Parathyroid adenoma (tissue), 2 donors: ENCODE data around the gene SETD5.

Experiments used
- H2AFZ ChIP-seq: fragments of 300-600 bp; sonication (generic); one replicate; pipeline ENCODE4 v1.7.0; 2017; ENCODE audit warnings: antibody characterized with exemption, mild to moderate bottlenecking
- H3K27ac ChIP-seq: fragments of 300-600 bp; sonication (generic); one replicate; pipeline ENCODE4 v1.7.0; 2017
- H3K27me3 ChIP-seq: fragments of 300-600 bp; sonication (generic); one replicate; pipeline ENCODE4 v1.7.0; 2017; ENCODE audit warnings: low read length; ENCODE audit not compliant: control insufficient read depth, insufficient read depth
- H3K36me3 ChIP-seq: fragments of 300-600 bp; sonication (generic); one replicate; pipeline ENCODE4 v1.7.0; 2017; ENCODE audit warnings: low read length; ENCODE audit not compliant: control insufficient read depth, insufficient read depth
- H3K4me1 ChIP-seq: fragments of 300-600 bp; sonication (generic); one replicate; pipeline ENCODE4 v1.7.0; 2017; ENCODE audit warnings: control low read depth
- H3K4me2 ChIP-seq: fragments of 300-600 bp; sonication (generic); one replicate; pipeline ENCODE4 v1.7.0; 2017; ENCODE audit warnings: low read length
- H3K4me3 ChIP-seq: fragments of 300-600 bp; sonication (generic); one replicate; pipeline ENCODE4 v1.7.0; 2017; ENCODE audit warnings: low read depth, low read length
- H3K79me2 ChIP-seq: fragments of 300-600 bp; sonication (generic); one replicate; pipeline ENCODE4 v1.7.0; 2017; ENCODE audit warnings: control low read depth
- H3K9ac ChIP-seq: fragments of 300-600 bp; sonication (generic); one replicate; pipeline ENCODE4 v1.7.0; 2017; ENCODE audit warnings: mild to moderate bottlenecking
- H3K9me3 ChIP-seq: fragments of 300-600 bp; sonication (generic); one replicate; pipeline ENCODE4 v1.7.0; 2017; ENCODE audit warnings: low read length; ENCODE audit not compliant: control insufficient read depth
- CTCF ChIP-seq: fragments of 300-600 bp; sonication (generic); IDR thresholded peaks from one replicate; pipeline ENCODE4 v1.7.0; 2017; ENCODE audit warnings: antibody characterized with exemption, mild to moderate bottlenecking
- donor health status: primary hyperparathyroidism.

Gene SETD5

GRCh38 chr3:9352917-9353752 lies 44.3 kb upstream of the SETD5 start:
- peaks cover 3% of the 10 kb centered on the region for H3K4me1 ChIP-seq
- H3K9ac ChIP-seq, result no peak overlapping the region
- H3K4me3 ChIP-seq, result no peak overlapping the region
- TF ChIP-seq CTCF, result peak; percentile 94
- H3K9me3 ChIP-seq, result no peaks in the 10 kb centered on the region
- H3K36me3 ChIP-seq, result no peaks in the 10 kb centered on the region
- no peak overlapping the region for H3K4me2 ChIP-seq
- H2AFZ ChIP-seq, result no peak overlapping the region
- no peak overlapping the region for H3K27ac ChIP-seq
- H3K27me3 ChIP-seq, result no peaks in the 10 kb centered on the region
- no peaks in the 10 kb centered on the region for H3K79me2 ChIP-seq

GRCh38 chr3:9361691-9362388 lies 35.6 kb upstream of the SETD5 start:
- Histone ChIP-seq H3K4me1 (peaks cover 5% of the 10 kb centered on the region), H2AFZ (peak overlapping the region; percentile 87), H3K27ac (no peak overlapping the region), H3K27me3 (no peaks in the 10 kb centered on the region), H3K9me3 (no peaks in the 10 kb centered on the region), H3K36me3 (no peaks in the 10 kb centered on the region), H3K4me2 (peak overlapping the region; percentile 71), H3K79me2 (peaks cover 9% of the 10 kb centered on the region), H3K9ac (no peak overlapping the region), H3K4me3 (peak overlapping the region; percentile 89)
- no peak for TF ChIP-seq CTCF

- no peak for TF ChIP-seq CTCF
- H2AFZ ChIP-seq, result peak within 1 kb of the TSS; percentile 87
- no peaks in the 10 kb centered on the region for H3K27me3 ChIP-seq
- no peaks in the 10 kb centered on the region for H3K9me3 ChIP-seq
- peaks cover 9% of the 10 kb centered on the region for H3K79me2 ChIP-seq
- peaks cover 5% of the 10 kb centered on the region for H3K4me1 ChIP-seq
- no peaks in the 10 kb centered on the region for H3K36me3 ChIP-seq
- H3K4me2 ChIP-seq, result peak within 1 kb of the TSS; percentile 71
- H3K4me3 ChIP-seq, result peak within 1 kb of the TSS; percentile 89
- peak within 1 kb of the TSS; percentile 34 for H3K9ac ChIP-seq
- peak within 1 kb of the TSS; percentile 79 for H3K27ac ChIP-seq
These were observed 34.5 kb upstream of the SETD5 start, which contains the start of gene THUMPD3 for GRCh38 chr3:9362731-9363530. TSS of gene THUMPD3 (plus strand) at chr3:9363054. CDS start at chr3:9365069, 2,015 bp downstream.

GRCh38 chr3:9369508-9369907 lies 27.9 kb upstream of the SETD5 start:
- Histone ChIP-seq H3K79me2 (peaks cover 6% of the 10 kb centered on the region), H3K4me2 (no peak overlapping the region), H3K9ac (no peak overlapping the region), H3K27me3 (no peaks in the 10 kb centered on the region), H3K4me1 (peaks cover 5% of the 10 kb centered on the region), H3K4me3 (no peak overlapping the region), H2AFZ (no peak overlapping the region), H3K36me3 (no peaks in the 10 kb centered on the region), H3K27ac (no peak overlapping the region), H3K9me3 (no peaks in the 10 kb centered on the region)
- no peak for TF ChIP-seq CTCF
